Activated gamma-delta T cell (primary cell): Measurements from ENCODE around the gene MYF6.

Experiments
- DNase-seq: peaks from one replicate; lab custom pipeline; 2025; lab: John Stamatoyannopoulos, UW

The MYF6 gene

GRCh38 chr12:80704420-80704819 is 3.0 kb upstream of the MYF6 start:
- no peak for DNase-seq

- DNase-seq, result no peak
Measured at GRCh38 chr12:80707830-80708258, 410 bp downstream of the MYF6 start.

- no peak for DNase-seq
Measured at GRCh38 chr12:80708259-80708974, 983 bp downstream of the MYF6 start.

GRCh38 chr12:80708975-80709328 is 1.5 kb downstream of the MYF6 start:
- no peak for DNase-seq

- no peak for DNase-seq
Measured at GRCh38 chr12:80709811-80710726, 2.6 kb downstream of the MYF6 start.

GRCh38 chr12:80710727-80711449 is 3.5 kb downstream of the MYF6 start:
- no peak for DNase-seq

GRCh38 chr12:80711866-80712265 is 4.4 kb downstream of the MYF6 start:
- DNase-seq, result no peak

- no peak for DNase-seq
Measured at GRCh38 chr12:80712866-80713265, 5.4 kb downstream of the MYF6 start.

- DNase-seq, result no peak
Measured at GRCh38 chr12:80713419-80713818, 6.0 kb downstream of the MYF6 start.

- DNase-seq, result no peak
Measured at GRCh38 chr12:80714055-80714454, 6.6 kb downstream of the MYF6 start.

- no peak for DNase-seq
Measured at GRCh38 chr12:80714846-80715245, 7.4 kb downstream of the MYF6 start.

- no peak for DNase-seq
Measured at GRCh38 chr12:80715713-80716249, 8.3 kb downstream of the MYF6 start.

- DNase-seq, result no peak
Measured at GRCh38 chr12:80716696-80717469, 9.4 kb downstream of the MYF6 start, which contains the start of gene MYF5. Gene MYF5, plus strand, starts transcription at chr12:80716912. Its CDS starts 152 bp downstream, at chr12:80717064.

- no peak for DNase-seq
Measured at GRCh38 chr12:80717856-80718255, 10.4 kb downstream of the MYF6 start.

GRCh38 chr12:80720516-80720915 is 13.1 kb downstream of the MYF6 start:
- no peak for DNase-seq

- no peak for DNase-seq
Measured at GRCh38 chr12:80721326-80721725, 13.9 kb downstream of the MYF6 start.

GRCh38 chr12:80745851-80746505 is 38.5 kb downstream of the MYF6 start:
- no peak for DNase-seq

- no peak for DNase-seq
Measured at GRCh38 chr12:80747800-80748199, 40.4 kb downstream of the MYF6 start.

- DNase-seq, result no peak
Measured at GRCh38 chr12:80749456-80749855, 42.0 kb downstream of the MYF6 start.

- no peak for DNase-seq
Measured at GRCh38 chr12:80752464-80752863, 45.0 kb downstream of the MYF6 start.

GRCh38 chr12:80754274-80754673 is 46.8 kb downstream of the MYF6 start:
- no peak for DNase-seq
